ENCODE data around the gene C2orf80. TPM values are rescaled to one million over a fixed set of nuclear protein-coding genes. Genes with fewer than 3 reads are reported as not detected.
A peak's percentile ranks its signal among the peaks of the same experiment; 100 is the strongest.
"Not testable (repeated sequence)": the region's sequence is repeated elsewhere in the genome, so short reads cannot be mapped to it uniquely, and the experiment has no call there.

The C2orf80 gene
- total RNA-seq, 1 donor from 2014 or later = not detected

GRCh38 chr2:208134928-208135586 is 54.8 kb downstream of the C2orf80 start:
- no peak for DNase-seq

DNA sequence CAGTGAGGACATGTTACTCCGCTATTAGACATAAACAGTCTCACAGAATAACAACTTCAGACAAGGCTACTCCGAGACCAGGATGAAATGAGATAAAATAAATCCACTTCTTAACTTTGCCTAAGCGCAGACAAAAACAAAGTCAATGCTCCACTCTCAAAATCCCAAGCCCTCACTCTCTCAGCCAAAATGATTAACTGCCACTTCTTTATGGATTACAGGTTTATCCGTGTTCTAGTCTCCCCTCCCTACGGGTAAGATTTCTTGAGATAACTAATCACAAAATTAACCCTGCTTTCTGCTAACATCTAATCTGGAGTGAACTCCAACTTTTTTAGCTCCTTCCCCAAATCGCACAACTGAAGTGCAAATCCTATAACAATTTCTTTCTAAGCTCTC is 59.1 kb downstream of the C2orf80 start:
- no peak for DNase-seq

GRCh38 chr2:208129744-208130711 is 59.8 kb downstream of the C2orf80 start, which contains the start of gene CRYGC:
Gene CRYGC, minus strand, starts transcription at chr2:208129828. Its CDS starts 36 bp downstream, at chr2:208129792.
- no peak for DNase-seq

- DNase-seq = no peak
Measured at GRCh38 chr2:208128136-208128535, 61.7 kb downstream of the C2orf80 start.

DNA sequence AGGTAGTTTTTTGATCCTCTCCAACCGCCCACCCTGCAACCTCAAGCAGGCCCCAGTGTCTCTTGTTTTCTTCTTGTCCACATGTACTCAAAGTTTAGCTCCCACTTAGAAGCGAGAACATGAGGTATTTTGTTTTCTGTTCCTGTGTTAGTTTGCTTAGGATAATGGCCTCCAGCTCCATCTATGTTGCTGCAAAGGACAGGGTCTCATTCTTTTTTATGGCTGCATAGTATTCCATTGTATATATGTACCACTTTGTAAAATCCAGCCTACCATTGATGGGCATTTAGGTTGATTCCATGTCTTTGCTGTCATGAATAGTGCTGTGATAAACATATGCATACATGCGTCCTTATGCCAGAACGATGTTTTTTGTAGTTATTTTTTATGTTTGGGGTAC is 62.7 kb downstream of the C2orf80 start:
- no peak for DNase-seq

GRCh38 chr2:208125251-208125650 is 64.6 kb downstream of the C2orf80 start:
- DNase-seq = no peak

GRCh38 chr2:208124013-208124715 is 65.7 kb downstream of the C2orf80 start, which contains the start of gene CRYGD:
Gene CRYGD, minus strand, starts transcription at chr2:208124524. Its CDS starts 51 bp downstream, at chr2:208124473.
- peak; percentile 14 for DNase-seq

DNA sequence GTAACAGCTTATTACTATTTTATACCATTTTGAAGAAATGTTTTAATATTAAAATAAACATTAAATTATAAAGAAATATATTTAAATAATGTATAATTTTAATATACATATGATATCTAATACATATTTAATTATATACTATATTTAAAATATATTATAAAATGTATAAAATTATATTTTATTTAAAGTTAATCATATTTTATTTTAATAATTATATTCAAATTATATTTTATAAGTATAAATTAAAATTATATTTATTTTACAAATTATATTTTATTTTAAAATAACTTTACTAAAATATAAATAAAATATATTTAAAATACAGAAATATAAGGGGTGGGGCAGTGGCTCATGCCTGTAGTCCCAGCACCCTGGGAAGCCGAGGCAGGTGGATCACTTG is 67.6 kb downstream of the C2orf80 start:
- DNase-seq = no peak

DNA sequence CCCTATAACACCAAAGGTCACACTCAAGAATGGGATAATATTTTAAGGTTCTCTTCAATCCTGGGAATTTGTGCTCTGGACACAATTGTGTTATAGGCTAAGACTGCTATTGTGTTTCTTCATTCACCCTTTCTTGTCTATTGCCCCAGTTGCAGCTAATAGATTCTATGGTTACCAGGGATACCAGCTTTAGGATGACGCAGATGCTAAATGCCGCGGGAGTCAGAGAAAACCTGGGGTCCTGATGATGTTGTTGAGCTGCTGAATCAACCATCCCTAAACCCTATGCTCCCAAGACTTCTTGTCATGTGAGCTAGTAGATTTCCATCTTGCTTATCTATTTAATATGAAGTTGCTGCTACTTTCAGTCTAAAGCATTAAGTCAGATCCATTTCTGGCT is 70.9 kb downstream of the C2orf80 start:
- DNase-seq = no peak

DNA sequence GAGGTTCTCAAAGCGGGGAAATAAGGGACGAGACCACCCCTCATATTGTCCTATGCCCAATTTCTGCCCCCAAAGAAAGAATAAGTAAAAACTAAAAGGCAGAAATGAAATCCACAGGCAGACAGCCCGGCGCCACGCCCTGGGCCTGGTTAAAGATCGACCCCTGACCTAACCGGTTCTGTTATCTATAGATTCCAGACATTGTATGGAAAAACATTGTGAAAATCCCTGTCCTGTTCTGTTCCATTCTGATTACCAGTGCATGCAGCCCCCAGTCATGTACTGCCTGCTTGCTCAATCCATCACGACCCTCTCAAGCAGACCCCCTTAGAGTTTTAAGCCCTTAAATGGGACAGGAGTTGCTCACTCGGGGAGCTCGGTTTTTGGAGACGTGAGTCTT is 72.4 kb downstream of the C2orf80 start:
- not testable (repeated sequence) for DNase-seq

Other genes starting within 250 kb of the C2orf80 start
- gene PLEKHM3, start 164.5 kb downstream of the C2orf80 start, total RNA-seq = 20.0 TPM
- gene CRYGD, start 65.5 kb downstream of the C2orf80 start, total RNA-seq = not detected
- gene CRYGC, start 60.2 kb downstream of the C2orf80 start, total RNA-seq = not detected
- not detected for gene CRYGB, start 43.9 kb downstream of the C2orf80 start, total RNA-seq
- gene CRYGA, start 26.4 kb downstream of the C2orf80 start, total RNA-seq = not detected
- gene IDH1, start 65.0 kb upstream of the C2orf80 start, total RNA-seq = 57.2 TPM
- gene PIKFYVE, start 76.2 kb upstream of the C2orf80 start, total RNA-seq = 43.1 TPM
- 0.31 TPM for gene PTH2R, start 216.8 kb upstream of the C2orf80 start, total RNA-seq